HEK293 (cell line): ENCODE data around the gene ASIC4.
A peak's percentile ranks its signal among the peaks of the same experiment; 100 is the strongest.

ENCODE experiments used
- GLIS2 ChIP-seq: fragments of 450-650 bp; formaldehyde crosslinking; IDR thresholded peaks from 2 replicates; pipeline ENCODE4 v1.5.1; 2016; ENCODE audit warnings: missing biosample characterization, missing genetic modification characterization
- IKZF3 ChIP-seq: fragments of 450-650 bp; IDR thresholded peaks from 2 replicates; pipeline ENCODE4 v1.5.0; 2018; ENCODE audit warnings: missing biosample characterization, mild to moderate bottlenecking, missing genetic modification characterization, moderate library complexity
- SETDB1 ChIP-seq: IDR thresholded peaks from one replicate; pipeline ENCODE4 v1.6.1; 2017; ENCODE audit warnings: mild to moderate bottlenecking, low read length, moderate library complexity, mixed read lengths; ENCODE audit not compliant: insufficient read length
- ZBTB8A ChIP-seq: fragments of 450-650 bp; formaldehyde crosslinking; IDR thresholded peaks from 2 replicates; pipeline ENCODE4 v1.5.1; 2016; ENCODE audit warnings: missing biosample characterization, missing genetic modification characterization
- ZEB2 ChIP-seq: fragments of 450-650 bp; formaldehyde crosslinking; IDR thresholded peaks from 2 replicates; pipeline ENCODE4 v1.5.1; 2016; ENCODE audit warnings: missing biosample characterization, missing genetic modification characterization
- ZNF10 ChIP-seq: fragments of 450-650 bp; formaldehyde crosslinking; IDR thresholded peaks from 2 replicates; pipeline ENCODE4 v1.5.1; 2017; ENCODE audit warnings: missing biosample characterization, missing genetic modification characterization
- ZNF157 ChIP-seq: fragments of 450-650 bp; formaldehyde crosslinking; IDR thresholded peaks from 2 replicates; pipeline ENCODE4 v1.5.1; 2016; ENCODE audit warnings: missing biosample characterization, missing genetic modification characterization
- ZNF169 ChIP-seq: fragments of 450-650 bp; formaldehyde crosslinking; IDR thresholded peaks from 2 replicates; pipeline ENCODE4 v1.5.1; 2016; ENCODE audit warnings: missing biosample characterization, missing genetic modification characterization
- ZNF221 ChIP-seq: fragments of 450-650 bp; formaldehyde crosslinking; IDR thresholded peaks from 2 replicates; pipeline ENCODE4 v1.5.1; 2017; ENCODE audit warnings: missing biosample characterization, missing genetic modification characterization, borderline replicate concordance
- ZNF24 ChIP-seq: fragments of 450-650 bp; formaldehyde crosslinking; IDR thresholded peaks from 2 replicates; pipeline ENCODE4 v1.5.1; 2016; ENCODE audit warnings: missing biosample characterization, missing genetic modification characterization
- ZNF311 ChIP-seq: fragments of 450-650 bp; formaldehyde crosslinking; IDR thresholded peaks from 2 replicates; pipeline ENCODE4 v1.5.1; 2017; ENCODE audit warnings: missing biosample characterization, missing genetic modification characterization, borderline replicate concordance
- ZNF341 ChIP-seq: fragments of 450-650 bp; formaldehyde crosslinking; IDR thresholded peaks from 2 replicates; pipeline ENCODE4; 2016; ENCODE audit warnings: low read depth, missing biosample characterization, missing genetic modification characterization
- ZNF37A ChIP-seq: fragments of 450-650 bp; IDR thresholded peaks from 2 replicates; pipeline ENCODE4 v1.5.1; 2018; ENCODE audit warnings: missing biosample characterization, missing genetic modification characterization
- ZNF530 ChIP-seq: fragments of 450-650 bp; formaldehyde crosslinking; IDR thresholded peaks from 2 replicates; pipeline ENCODE4 v1.5.1; 2016; ENCODE audit warnings: low read depth, missing biosample characterization, missing genetic modification characterization
- ZNF560 ChIP-seq: fragments of 450-650 bp; formaldehyde crosslinking; IDR thresholded peaks from 2 replicates; pipeline ENCODE4 v1.5.1; 2017; ENCODE audit warnings: missing biosample characterization, missing genetic modification characterization, borderline replicate concordance
- ZNF600 ChIP-seq: fragments of 450-650 bp; formaldehyde crosslinking; IDR thresholded peaks from 2 replicates; pipeline ENCODE4 v1.5.1; 2016; ENCODE audit warnings: missing biosample characterization, missing genetic modification characterization
- ZNF664 ChIP-seq: fragments of 450-650 bp; formaldehyde crosslinking; IDR thresholded peaks from 2 replicates; pipeline ENCODE4 v1.5.1; 2016; ENCODE audit warnings: missing biosample characterization, missing genetic modification characterization
- ZNF777 ChIP-seq: fragments of 450-650 bp; formaldehyde crosslinking; IDR thresholded peaks from 2 replicates; pipeline ENCODE4 v1.5.1; 2017; ENCODE audit warnings: missing biosample characterization, missing genetic modification characterization, borderline replicate concordance
- ZXDB ChIP-seq: fragments of 450-650 bp; formaldehyde crosslinking; IDR thresholded peaks from 2 replicates; pipeline ENCODE4 v1.5.1; 2016; ENCODE audit warnings: missing biosample characterization, missing genetic modification characterization
- TF ChIP-seq, protein P1 (sequence below): fragments of 450-650 bp; formaldehyde crosslinking; IDR thresholded peaks from 2 replicates; pipeline ENCODE4 v1.5.1; 2016; ENCODE audit warnings: missing biosample characterization, missing genetic modification characterization, borderline replicate concordance
- TF ChIP-seq, protein P2 (sequence below): fragments of 450-650 bp; formaldehyde crosslinking; IDR thresholded peaks from 2 replicates; pipeline ENCODE4 v1.5.1; 2016; ENCODE audit warnings: missing biosample characterization, missing genetic modification characterization
- TF ChIP-seq, protein P3 (sequence below): fragments of 450-650 bp; formaldehyde crosslinking; IDR thresholded peaks from 2 replicates; pipeline ENCODE4 v1.5.1; 2016; ENCODE audit warnings: missing biosample characterization, missing genetic modification characterization
- TF ChIP-seq, protein P4 (sequence below): fragments of 450-650 bp; formaldehyde crosslinking; IDR thresholded peaks from 2 replicates; pipeline ENCODE4 v1.5.1; 2016; ENCODE audit warnings: missing biosample characterization, missing genetic modification characterization

The ASIC4 gene

DNA sequence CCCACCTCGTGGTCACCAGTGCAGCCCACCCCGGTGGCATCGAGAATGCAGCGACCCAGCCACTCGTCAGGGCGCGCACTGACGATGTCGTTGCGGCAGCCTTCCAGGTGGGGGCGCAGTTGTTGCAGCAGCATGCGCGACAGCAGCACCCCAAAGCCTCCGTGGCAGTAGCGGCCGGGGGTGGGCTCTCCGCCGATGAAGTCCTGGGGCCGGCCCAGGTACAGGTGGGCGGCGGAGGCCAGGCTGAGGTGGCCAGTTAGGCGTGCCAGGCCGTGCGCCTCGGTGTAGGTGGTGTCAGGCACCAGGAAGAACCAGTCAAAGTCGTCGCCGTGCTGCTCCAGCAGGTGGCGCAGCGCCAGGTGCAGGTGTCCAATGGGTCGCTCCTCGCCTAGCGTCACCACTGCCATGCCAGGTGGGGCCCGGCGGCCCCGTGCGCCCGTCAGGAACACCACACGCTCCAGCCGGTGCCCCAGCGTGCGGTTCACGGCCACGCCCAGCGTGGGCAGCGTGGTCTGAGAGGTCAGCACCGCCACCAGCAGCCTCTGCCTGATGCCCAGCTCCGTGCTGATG is 27.4 kb downstream of the ASIC4 start (continued):
- TF ChIP-seq ZNF600 (tag by site-specific recombination) (peak; percentile 55), ZEB2 (tag by site-specific recombination) (peak; percentile 96), ZNF10 (tag by site-specific recombination) (no peak), ZNF341 (tag by site-specific recombination) (no peak), IKZF3 (no peak), ZBTB8A (tag by site-specific recombination) (peak; percentile 58), ZNF311 (tag by site-specific recombination) (no peak), ZNF530 (tag by site-specific recombination) (no peak), ZNF560 (tag by site-specific recombination) (no peak), GLIS2 (tag by site-specific recombination) (peak; percentile 61; the same call in 1 of the 2 replicates), ZNF37A (tag by site-specific recombination) (no peak), ZNF157 (tag by site-specific recombination) (no peak), ZNF777 (tag by site-specific recombination) (no peak), ZNF221 (no peak), ZNF169 (tag by site-specific recombination) (no peak), ZNF664 (tag by site-specific recombination) (no peak), SETDB1 (no peak), ZNF24 (tag by site-specific recombination) (0 out of 2 replicates have a peak, but pooled peaks have one; percentile 50), ZXDB (tag by site-specific recombination) (peak; percentile 99)
- TF ChIP-seq, protein P1, sequence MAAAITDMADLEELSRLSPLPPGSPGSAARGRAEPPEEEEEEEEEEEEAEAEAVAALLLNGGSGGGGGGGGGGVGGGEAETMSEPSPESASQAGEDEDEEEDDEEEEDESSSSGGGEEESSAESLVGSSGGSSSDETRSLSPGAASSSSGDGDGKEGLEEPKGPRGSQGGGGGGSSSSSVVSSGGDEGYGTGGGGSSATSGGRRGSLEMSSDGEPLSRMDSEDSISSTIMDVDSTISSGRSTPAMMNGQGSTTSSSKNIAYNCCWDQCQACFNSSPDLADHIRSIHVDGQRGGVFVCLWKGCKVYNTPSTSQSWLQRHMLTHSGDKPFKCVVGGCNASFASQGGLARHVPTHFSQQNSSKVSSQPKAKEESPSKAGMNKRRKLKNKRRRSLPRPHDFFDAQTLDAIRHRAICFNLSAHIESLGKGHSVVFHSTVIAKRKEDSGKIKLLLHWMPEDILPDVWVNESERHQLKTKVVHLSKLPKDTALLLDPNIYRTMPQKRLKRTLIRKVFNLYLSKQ (tag by site-specific recombination): no peak
- TF ChIP-seq, protein P2, sequence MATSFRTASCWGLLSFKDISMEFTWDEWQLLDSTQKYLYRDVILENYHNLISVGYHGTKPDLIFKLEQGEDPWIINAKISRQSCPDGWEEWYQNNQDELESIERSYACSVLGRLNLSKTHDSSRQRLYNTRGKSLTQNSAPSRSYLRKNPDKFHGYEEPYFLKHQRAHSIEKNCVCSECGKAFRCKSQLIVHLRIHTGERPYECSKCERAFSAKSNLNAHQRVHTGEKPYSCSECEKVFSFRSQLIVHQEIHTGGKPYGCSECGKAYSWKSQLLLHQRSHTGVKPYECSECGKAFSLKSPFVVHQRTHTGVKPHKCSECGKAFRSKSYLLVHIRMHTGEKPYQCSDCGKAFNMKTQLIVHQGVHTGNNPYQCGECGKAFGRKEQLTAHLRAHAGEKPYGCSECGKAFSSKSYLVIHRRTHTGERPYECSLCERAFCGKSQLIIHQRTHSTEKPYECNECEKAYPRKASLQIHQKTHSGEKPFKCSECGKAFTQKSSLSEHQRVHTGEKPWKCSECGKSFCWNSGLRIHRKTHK (tag by site-specific recombination): no peak
- TF ChIP-seq, protein P3, sequence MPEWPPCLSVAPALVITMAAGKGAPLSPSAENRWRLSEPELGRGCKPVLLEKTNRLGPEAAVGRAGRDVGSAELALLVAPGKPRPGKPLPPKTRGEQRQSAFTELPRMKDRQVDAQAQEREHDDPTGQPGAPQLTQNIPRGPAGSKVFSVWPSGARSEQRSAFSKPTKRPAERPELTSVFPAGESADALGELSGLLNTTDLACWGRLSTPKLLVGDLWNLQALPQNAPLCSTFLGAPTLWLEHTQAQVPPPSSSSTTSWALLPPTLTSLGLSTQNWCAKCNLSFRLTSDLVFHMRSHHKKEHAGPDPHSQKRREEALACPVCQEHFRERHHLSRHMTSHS (tag by site-specific recombination): no peak
- TF ChIP-seq, protein P4, sequence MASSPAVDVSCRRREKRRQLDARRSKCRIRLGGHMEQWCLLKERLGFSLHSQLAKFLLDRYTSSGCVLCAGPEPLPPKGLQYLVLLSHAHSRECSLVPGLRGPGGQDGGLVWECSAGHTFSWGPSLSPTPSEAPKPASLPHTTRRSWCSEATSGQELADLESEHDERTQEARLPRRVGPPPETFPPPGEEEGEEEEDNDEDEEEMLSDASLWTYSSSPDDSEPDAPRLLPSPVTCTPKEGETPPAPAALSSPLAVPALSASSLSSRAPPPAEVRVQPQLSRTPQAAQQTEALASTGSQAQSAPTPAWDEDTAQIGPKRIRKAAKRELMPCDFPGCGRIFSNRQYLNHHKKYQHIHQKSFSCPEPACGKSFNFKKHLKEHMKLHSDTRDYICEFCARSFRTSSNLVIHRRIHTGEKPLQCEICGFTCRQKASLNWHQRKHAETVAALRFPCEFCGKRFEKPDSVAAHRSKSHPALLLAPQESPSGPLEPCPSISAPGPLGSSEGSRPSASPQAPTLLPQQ: peak; percentile 99
